ENCODE results near the gene ALG13.
"Not testable (repeated sequence)": the region's sequence is repeated elsewhere in the genome, so short reads cannot be mapped to it uniquely, and the experiment has no call there.

The ALG13 gene

DNA sequence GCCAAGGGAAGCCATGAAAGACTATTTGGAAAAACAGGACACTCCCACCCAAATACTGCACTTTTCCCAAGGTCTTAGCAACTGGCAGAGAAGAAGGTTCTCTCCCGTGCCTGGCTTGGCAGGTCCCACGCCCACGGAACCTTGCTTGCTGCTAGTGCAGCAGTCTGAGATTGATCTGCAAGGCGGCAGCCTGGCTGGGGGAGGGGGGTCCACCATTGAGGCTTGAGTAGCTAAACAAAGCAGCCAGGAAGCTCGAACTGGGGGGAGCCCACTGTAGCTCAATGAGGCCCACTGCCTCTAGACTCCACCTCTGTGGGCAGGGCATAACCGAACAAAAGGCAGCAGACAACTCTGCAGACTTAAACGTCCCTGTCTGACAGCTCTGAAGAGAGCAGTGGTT lies 103.7 kb downstream of the ALG13 start:
- no peak overlapping the region for H3K4me3 ChIP-seq (ENCODE audit: low read depth, low read length)
- DNase-seq (ENCODE audit: low read depth, low spot score), result no peak
- in situ Hi-C loops (cut with HindIII; ENCODE audit: low sequenced_read_pairs), result no loop called here
- TF ChIP-seq, protein P1, sequence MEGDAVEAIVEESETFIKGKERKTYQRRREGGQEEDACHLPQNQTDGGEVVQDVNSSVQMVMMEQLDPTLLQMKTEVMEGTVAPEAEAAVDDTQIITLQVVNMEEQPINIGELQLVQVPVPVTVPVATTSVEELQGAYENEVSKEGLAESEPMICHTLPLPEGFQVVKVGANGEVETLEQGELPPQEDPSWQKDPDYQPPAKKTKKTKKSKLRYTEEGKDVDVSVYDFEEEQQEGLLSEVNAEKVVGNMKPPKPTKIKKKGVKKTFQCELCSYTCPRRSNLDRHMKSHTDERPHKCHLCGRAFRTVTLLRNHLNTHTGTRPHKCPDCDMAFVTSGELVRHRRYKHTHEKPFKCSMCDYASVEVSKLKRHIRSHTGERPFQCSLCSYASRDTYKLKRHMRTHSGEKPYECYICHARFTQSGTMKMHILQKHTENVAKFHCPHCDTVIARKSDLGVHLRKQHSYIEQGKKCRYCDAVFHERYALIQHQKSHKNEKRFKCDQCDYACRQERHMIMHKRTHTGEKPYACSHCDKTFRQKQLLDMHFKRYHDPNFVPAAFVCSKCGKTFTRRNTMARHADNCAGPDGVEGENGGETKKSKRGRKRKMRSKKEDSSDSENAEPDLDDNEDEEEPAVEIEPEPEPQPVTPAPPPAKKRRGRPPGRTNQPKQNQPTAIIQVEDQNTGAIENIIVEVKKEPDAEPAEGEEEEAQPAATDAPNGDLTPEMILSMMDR (IDR thresholded peaks at IDR 0.05; ENCODE audit: low read depth, low read length), result no peak

DNA sequence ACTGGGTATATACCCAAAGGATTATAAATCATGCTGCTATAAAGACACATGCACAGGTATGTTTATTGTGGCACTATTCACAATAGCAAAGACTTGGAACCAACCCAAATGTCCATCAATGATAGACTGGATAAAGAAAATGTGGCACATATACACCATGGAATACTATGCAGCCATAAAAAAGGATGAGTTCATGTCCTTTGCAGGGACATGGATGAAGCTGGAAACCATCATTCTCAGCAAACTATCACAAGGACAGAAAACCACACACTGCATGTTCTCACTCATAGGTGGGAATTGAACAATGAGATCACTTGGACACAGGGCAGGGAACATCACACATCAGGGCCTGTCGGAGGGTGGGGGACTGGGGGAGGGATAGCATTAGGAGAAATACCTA lies 109.1 kb downstream of the ALG13 start:
- in situ Hi-C loops (cut with HindIII; ENCODE audit: low sequenced_read_pairs); H3K4me3 ChIP-seq (ENCODE audit: low read depth, low read length); DNase-seq (ENCODE audit: low read depth, low spot score): not testable (repeated sequence)

Measured in astrocyte of the spinal cord (primary cell).